Activated T-cell treated with anti-CD3 and anti-CD28 coated beads for 4 hours (primary cell): Measurements from ENCODE around the gene IL16.
"Not testable (repeated sequence)": the region's sequence is repeated elsewhere in the genome, so short reads cannot be mapped to it uniquely, and the experiment has no call there.

ENCODE experiments used
- DNase-seq: peaks from one replicate; pipeline ENCODE4 v3.0.0-alpha.2; 2020

The IL16 gene

DNA sequence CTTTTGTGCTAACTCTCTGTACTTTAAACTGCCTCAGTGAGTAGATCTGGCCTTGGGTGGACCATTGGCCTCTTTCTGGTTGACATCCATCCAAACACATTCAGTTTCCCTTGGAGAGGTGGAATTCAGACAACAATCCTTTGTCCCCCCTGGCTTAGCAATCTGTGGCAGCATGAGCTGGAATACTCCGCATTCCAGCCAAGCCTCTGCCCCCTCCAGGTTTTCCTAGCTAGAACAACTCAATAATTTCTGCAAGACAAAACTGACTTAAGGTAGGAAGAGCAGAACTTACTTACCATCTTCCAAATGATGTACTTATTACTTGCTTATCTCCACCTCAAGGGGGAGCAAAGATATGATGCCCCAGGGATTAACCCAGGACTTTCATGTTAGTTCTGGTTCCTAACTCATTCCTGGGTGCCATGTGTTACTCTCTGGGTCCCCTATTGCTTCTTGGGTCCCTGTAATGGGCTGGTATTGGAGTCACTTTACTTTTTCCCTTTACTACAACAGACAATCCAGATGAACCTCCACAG, 21.8 kb upstream of the IL16 start:
- no peak for DNase-seq

DNA sequence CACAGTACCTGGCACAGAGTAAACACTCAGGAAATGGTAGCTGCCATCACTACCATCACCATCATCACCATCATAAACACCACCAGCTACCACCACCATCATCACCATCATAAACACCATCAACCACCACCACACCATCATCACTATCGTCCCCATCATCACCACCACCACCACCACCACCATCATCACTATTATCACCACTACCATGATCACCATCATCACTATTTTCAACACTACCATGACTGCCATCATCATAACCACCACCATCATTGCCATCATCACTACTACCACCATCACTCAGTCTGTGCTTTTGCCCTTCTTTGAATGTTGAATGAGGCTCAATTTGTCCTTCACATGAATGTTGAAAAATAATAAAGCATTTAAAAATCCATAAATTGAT, 21.2 kb upstream of the IL16 start:
- no peak for DNase-seq

DNA sequence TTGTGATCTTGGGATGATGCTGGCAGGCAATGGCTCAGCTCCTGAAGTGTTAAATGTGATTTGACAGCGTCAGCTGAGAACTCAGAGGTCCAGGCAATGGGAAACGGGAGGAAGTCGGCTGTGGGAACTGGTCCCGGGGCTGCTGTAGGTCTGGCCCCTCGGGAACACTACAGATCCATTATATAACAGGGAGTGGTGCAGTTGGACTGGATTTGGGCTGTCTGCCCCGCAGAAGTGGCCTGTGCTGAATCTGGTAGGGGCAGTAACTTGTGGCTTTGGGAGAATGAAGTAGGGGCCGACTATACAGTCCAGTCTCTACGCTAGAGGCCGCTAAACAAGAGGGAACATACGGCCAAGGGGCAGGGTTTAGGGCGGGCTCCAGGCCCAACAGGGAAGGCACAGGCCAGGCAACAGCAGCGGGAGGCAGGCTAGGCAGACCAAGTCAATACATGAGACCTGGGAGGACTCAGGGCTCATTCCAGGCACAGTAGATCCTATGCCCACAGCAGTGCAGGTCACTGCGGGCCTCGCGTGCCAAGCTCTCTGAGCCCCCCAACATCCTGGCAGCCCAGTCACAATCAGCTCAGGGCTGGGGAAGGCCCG, 20.3 kb upstream of the IL16 start:
- no peak for DNase-seq

DNA sequence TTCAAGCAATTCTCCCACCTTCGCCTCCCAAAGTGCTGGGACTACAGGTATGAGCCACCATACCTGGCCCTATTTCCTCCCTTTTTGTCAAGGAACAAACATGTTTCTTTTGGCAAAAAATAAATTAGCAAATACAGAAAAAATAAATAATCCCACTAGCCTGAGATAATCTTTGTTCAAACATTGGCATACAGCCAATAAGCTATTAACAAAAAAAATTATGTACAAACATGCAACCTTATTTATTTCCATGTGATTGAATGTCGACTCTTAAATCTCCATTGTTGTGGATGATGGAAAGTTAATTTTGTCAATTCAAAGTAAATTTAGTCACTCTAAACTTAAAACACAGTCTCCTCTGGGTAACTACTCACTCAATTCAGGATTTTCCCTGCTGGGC, 18.3 kb upstream of the IL16 start:
- no peak for DNase-seq

DNA sequence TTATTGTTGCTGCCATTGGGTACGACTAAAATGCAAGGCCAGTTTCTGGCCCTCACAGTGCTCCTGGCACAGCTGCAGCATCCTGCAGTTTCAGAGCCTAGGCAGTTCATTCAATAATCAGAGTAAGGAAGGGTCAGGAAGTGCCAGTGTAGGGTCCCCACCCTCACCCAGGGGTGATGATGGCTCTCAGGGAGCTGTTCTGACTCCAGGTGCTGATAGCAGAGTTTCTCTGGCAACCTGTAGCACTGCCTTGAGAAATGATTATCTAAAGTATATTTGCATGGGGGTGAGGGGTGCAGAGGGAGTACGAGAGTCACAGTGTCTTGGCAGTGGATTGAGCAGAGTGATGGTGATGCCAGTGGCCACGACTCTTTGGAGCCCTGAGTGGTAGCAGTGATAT, 15.5 kb upstream of the IL16 start:
- DNase-seq = no peak

DNA sequence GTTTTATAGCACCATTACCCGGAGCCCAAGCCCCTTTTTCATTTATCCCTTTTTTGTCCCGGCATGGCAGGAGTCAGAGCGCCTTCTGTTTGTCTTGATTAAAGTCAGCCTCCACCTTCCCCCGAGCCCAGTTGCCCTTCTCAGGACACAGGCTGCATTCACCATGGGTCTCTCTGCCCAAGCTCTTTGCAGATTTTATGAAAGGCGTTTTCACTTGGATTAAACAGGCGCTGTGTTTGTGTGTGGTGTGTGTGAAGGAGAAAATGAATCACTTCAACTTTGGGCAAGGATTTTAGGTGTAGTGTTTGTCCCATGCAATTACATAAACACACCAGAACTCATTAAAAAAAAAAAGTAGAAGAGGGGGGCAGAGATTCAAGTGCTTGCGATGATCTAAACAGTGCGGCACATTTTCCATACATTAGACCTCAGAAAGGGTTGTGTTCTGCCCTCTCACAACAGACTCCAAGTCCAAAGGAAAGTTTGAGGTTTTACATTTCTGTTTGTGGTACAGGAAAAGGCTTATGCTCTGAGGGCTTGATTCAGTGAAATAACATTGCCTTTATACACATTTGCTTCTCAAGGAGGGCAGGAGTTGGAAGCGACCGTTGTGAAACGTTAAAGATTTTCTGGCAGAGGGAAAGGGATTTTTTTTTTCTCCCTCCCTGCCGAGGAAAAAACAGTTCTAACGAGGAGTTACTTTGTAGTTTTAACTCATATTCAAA, 14.5 kb upstream of the IL16 start:
- DNase-seq = no peak

DNA sequence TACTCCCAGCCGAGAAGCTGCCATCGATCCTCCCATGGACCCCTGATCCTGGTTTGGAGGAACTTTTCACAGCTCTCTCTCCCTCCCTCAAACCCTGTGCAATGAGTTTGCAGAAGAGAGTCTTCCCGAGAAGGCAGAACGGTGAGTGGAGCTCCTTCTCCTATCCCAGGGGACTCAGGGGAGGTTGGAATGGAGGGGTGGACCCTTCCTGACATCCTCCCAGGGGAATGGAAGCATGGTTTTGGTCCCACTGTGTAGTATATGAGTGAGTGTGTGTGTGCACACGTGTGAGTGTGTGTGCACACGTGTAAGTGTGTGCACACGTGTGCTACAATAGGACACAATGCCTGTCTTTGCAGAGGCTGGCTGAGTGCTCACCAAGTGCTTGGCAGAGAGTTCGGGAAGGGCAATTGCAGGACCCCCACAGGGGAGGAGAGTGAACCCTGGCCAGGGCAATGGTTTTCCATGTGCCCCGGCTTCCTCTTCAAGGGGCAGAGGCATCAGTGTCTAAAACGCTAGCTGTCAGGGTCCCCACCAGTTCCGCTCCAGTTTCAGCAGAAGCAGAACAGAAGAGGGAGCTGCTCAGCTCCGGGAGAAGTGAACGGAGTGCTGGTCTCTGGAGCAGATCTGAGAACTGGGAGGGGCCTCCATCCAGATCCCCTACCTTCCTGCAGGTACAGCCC, 13.8 kb upstream of the IL16 start:
- no peak for DNase-seq

DNA sequence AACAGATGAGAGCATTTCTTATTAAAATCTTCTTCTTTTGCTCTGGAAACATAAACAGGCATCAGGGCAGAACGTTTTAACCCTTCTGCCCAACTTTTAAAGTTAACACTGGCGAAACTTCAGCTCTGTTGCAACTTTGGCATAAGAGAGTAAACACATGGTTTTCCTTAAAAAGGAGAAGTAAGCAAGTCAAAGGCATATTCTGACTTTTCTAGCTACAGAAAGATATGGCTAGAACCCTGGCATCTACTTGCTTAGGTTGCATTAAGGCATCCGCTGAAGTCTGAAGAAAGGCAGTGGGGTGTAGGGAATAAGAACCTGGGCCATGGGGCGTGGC, 13.3 kb upstream of the IL16 start:
- no peak for DNase-seq

DNA sequence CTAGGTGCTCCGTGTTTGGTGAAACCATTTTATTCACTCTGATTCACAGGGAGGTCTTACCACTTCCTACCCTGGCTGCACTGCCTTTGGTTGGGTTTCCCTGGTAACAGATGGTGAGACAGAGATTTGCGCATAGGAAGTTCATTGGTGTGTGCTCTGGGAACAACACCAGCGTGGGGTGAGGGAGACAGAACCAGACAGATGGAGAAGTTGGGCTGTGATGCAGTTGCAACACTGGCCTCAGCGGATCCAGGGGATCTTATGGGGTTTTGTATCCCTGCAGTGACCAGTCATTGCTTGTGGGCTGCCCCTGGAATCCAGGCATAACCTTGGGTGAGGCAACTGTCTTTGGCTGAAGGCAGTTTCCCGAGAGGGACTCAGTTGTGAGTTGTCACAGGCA, 12.5 kb upstream of the IL16 start:
- DNase-seq = no peak

DNA sequence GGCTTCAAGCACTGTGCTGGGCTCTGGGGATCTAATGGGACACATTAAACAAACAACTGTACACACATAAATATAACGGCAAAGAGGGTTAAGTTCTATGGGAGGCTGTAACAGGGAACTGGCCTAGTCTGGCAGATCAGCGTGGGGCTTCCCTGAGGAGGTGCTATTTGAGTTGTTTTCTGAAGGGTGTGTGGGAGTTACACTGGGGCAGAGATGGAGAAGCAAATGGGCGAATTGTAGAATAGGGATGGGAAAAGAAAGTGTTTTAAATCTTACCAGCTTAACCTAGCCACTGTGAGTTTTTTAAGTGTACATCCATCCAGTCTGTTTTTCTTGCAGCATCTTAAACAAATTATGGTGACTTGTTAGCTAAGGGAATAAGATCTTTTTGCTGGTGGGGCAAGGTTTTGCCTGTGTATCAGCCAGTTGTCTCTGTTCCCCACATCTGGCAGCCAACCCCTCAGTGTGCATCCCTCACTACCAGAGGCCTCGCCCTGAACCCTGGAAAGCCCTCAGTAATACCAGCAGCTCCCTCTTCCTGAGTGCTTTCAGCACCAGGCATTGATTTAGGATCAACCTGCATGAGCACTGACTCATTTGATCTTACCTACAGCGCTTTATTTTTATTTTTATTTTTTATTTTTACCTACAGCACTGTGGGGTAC, 10.9 kb upstream of the IL16 start:
- no peak for DNase-seq

DNA sequence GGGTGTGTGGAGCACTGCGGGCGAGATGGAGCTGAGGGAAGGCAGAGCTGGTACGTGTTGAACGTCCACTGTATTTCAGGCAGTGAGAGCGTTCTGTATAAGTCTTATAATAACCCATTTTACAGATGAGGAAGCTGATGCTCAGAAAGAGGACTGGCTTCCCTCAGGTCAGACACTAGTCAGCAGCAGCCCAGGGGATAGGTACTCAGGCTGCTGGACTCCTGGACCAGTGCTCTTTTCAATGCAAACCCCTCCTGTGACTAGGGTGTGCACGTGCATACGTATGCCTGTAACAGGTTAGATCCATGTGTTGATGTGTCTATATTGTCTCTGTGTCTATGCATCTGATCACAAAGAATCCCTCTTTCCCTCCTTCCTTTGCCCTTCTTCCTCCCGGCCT, 8.3 kb upstream of the IL16 start:
- DNase-seq = no peak

DNA sequence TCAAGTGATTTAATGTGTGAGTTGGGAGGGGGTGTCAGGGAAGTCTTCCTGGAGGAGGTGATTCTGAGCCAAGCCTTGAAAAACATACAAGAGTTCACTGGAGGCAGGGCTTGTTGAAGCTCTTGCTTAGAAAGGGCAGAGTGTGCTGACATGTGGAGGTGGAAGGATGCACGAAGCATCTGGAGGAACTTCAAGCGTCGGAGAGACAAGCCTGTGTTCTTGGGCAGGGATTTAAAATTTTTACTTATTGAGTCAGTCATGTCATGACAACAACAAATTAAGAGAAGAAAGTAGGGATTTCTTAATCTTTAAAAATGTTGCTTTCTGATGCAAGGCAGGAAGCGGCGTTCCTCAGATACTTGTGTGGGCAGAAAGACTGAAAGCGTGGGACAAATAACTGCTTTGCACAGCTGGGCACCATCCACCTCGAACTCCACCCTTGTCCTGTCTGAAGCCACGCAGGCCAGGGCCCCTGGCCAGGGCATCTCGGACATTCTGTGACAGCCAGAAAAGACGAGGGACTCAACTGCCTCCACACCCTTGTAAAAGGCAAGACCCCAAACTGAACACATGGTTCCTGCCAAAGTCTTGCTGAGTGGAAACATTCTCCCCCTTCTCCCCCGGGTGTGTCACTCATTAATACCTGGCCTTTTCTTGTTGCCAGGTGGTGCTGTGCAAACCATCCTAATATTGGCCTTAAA, 6.9 kb upstream of the IL16 start:
- no peak for DNase-seq

DNA sequence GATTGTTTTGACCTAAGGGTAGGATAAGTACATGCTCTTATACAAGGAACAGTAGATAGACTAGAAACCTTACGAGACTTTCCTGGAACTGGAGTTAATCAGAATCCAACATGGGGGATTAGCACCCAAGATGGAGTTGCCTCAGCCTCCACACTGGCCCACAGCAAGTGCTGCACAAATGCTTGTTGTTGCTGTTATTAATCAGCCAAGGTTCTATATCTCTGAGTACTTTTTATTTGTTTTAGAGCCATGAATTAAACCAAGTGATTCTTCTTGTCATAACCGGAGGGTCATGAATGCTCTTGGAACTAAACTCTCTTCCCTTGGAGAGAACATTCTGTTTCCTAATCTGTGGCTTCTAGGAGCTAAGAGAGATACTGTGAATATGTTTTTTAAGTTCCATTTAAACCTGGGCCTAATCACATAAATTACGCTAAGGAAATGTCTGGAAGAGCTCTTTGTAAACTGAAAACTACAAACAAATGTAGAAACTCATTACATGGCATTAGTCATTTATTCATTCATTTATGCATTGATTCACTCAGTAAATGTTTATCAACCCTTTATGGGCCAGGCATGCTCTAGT, 5.7 kb upstream of the IL16 start:
- no peak for DNase-seq

DNA sequence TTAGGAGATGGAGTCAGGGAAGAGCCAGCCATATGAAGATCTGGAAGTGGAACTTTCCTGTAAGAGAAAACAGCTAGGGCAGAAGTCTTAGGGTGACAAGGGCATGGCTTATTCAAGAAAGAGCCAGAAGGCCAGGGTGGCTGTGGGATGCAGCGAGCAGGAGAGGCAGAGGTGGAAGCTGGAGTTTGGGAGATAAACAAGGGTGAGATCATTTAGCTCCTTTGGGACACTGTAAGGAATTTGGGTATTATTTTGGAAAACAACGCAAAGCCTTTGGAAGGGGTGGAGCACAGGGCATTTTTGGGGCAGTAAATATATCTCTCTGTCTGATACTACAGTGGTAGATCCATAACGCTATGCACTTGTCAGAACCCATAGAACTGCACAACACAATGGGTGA, 5.0 kb upstream of the IL16 start:
- no peak for DNase-seq

DNA sequence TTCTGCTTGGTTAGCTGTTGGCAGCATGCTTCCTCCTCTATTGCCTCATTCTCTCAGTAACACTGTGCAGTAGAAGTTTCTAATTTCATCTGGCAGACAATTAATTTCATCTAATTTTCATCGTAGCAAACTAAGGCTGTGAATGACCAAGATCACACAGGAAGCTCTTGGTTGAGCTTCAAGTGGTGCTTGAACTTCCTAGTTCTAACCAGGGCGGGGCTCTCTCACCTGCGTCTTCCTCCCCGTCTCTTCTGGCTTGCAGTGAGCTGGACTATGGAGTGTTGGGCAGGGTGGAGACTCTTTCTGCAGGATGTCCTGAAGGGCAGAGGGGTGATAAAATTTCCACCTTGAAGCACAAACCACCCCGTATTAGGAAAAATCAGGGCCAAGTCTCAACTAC, 2.0 kb upstream of the IL16 start:
- DNase-seq = no peak

DNA sequence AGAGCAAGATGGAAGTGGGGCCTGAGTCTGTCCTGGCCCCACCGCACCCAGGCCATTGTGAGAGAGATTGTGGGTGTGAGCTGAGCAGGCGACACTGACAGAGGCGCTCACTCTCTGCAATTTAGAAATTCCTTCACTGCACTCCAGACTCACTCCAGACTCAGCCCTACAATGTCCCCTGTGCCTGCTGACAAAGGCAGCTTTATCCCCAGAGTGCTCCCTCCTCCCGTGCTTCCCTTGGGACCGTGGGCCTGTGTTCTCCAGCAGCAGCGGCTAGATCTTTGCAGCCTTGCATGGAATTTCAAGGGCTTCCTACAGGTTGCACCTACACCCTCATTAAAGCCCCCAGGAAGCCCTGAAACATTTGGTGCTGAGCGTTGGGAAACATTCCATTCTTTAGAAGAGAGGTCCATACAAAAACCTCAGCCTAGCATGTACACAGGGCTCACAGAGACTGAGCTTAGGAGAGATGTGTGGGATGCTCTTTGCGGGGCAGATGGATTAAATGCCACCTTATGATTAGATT, 1.3 kb upstream of the IL16 start:
- DNase-seq = no peak

DNA sequence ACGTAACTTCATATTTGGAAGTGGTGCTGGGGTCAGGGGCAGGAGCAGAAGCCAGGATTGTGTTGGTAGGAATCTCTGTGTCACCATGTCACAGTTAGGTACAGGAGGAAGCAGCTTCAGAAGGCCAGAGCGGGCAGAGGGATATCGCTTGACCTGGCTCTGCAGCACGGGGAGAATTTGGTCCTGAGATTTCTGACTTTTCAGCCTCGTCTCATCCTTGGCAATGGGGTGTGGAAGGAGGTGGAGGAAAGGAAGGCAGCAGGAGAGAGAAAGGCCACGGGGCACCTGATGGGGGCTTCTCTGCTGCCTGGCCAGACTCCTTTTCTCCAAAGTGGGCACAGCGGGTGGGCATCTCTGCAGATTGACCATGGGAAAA, 564 bp downstream of the IL16 start:
- no peak for DNase-seq

DNA sequence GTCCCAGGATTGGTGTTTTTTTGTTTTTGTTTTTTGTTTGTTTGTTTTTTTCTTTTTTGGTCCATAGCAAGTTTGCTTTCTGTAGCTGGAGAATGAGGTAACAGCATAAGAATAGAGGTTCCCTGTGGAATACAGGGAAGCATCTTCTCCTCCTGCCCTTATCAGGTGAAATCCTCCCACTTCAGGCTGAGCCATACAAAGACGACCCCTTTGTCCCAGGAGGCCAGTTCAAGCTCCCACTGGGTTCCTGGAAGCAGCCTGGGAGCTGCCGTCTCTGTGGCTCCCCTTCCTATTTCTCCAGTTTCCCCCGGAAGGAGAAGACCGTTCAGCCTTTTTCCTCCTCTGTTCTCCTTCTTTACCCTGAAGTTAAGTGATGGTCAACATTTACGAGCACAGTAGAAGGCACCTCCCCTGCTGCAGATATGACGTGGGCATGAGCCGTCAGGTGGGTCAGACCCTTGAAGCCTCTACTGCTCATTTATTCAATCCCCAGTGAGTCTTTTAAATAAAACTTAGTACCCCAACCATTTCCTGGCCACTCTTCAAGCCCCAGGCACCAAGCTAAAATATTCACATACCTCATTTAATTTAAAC, 1.1 kb downstream of the IL16 start:
- DNase-seq = no peak

DNA sequence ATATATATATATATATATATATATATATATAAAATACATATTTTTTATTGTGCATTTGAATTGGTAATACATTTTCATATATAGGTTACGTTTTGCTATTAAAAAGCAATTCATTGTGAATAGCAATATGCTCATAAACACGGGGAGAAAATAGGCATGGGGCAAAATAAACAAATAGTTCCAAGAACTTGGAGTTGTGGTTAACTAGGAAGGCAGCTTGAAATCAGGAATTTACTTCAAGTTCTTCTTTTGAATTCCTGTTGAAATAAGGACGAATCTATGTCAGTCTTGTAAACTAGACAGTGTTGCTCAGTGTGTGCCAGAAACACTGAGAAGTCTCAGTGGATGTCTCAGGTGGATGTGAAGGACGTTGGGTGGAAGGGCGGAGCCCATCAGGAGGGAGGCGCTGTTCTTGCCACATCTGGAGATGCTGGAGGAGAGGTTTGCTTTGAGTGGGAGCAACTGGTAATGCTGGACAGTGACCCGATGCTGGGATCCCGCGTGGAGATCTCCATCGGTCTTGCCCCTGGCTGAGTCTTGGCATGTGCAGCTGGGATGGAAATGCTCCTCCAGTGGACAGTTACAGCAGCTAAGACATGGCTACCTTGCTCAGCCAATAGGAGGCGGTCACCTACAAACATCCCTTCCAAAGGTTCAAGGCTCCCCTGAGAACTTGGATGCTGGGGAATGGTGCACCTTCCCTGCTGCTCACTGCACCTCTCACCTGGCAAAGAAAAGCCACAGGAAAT, 2.5 kb downstream of the IL16 start:
- DNase-seq = no peak

DNA sequence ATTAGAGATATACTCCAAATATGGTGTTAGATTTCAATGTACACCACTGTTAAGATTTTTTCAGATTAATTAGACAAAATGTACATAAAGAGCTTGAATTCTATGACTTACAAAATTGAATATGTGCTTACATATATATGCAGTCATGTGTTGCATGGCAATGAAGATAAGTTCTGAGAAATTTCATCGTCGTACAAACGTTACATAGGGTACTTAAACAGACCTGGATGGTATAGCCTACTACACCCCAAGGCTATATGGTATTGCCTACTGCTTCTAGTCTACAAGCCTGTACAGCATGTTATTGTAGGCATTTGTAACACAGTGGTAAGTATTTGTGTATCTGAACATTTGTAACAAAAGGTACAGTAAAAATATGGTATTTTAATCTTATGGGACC, 9.3 kb downstream of the IL16 start:
- DNase-seq = no peak

DNA sequence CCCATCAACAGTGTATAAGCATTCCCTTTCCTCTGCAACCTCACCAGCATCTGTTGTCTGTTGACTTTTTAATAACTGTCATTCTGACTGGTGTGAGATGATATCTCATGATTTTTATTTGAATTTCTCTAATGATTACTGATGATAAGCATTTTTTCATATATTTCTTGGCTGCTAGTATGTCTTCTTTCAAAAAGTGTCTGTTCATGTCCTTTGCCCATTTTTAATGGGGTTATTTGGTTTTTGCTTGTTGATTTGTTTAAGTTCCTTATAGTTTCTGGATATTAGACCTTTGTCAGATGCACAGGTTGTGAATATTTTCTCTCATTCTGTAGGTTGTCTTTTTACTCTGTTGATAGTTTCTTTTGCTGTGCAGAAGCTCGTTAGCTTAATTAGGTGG, 11.3 kb downstream of the IL16 start:
- not testable (repeated sequence) for DNase-seq
